Right atrium auricular region (tissue), 2 donors: ENCODE measurements around the gene TENM3. TPM values are rescaled to one million over a fixed set of nuclear protein-coding genes. Genes with fewer than 3 reads are reported as not detected.

Experiments
- DNase-seq: peaks from one replicate; pipeline ENCODE4 v3.0.0-alpha.2; 2019; ENCODE audit warnings: low spot score
- H3K27ac ChIP-seq, 2 donors: fragments of 200-600 bp; sonication (generic); 1 replicate in 1 of 2; 2 replicates in 1 of 2; pipeline ENCODE4 v1.5.1; 2016 to 2019
- H3K27me3 ChIP-seq, 2 donors: fragments of 200-600 bp; sonication (generic); one replicate each; pipeline versions ENCODE4 v1.5.1 to v1.6.0; 2017 to 2019
- H3K36me3 ChIP-seq: fragments of 200-600 bp; sonication (generic); one replicate; pipeline ENCODE4 v1.5.1; 2016
- H3K4me1 ChIP-seq, 2 donors: fragments of 200-600 bp; sonication (generic); one replicate each; pipeline versions ENCODE4 v1.5.1 to v1.6.0; 2017 to 2019
- H3K4me3 ChIP-seq, 2 donors: fragments of 200-600 bp; sonication (generic); 1 replicate in 1 of 2; 2 replicates in 1 of 2; pipeline ENCODE4 v1.5.1; 2017 to 2019; ENCODE audit warnings: mild to moderate bottlenecking in 1 of 2, moderate library complexity in 1 of 2
- H3K9me3 ChIP-seq, 2 donors: fragments of 200-600 bp; sonication (generic); one replicate each; pipeline ENCODE4 v1.5.1; 2019
- total RNA-seq, 2 donors: library from RNA; depleted of rRNA; stranded (reverse); fragments of >200 nt; gene quantifications; one replicate each; pipeline ENCODE4 v1.1.0, GENCODE V29; 2016
- TF ChIP-seq, protein P1 (sequence below), 2 donors: fragments of 200-600 bp; sonication (generic); IDR thresholded peaks; one replicate each; pipeline ENCODE4 v1.5.1; 2019; ENCODE audit warnings: antibody characterized with exemption in 2 of 2

TENM3 gene
- total RNA-seq, 2 donors from 2014 or later: 10.7 to 15.9 TPM

DNA sequence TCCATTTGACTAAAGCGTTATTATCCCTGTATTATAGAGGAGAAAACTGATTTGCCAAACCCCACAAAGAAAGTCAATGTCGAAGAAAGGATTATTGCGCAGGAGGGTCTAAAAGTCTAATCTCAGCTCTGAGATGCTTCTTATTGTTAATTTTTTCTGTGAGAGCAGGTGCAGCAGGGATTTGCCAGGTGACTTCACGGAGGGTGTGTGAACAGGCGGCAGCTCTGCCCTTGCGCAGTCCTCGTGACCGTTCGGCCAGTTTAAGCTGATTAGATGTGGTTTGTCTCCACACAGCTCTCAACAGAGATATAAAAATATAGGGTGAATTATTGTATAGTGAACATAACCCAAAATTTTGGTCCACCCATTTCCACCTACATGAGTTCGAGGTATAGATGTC, 28.5 kb downstream of the TENM3 start:
- no peaks in the 10 kb centered on the region for H3K4me1 ChIP-seq
- TF ChIP-seq, protein P1, sequence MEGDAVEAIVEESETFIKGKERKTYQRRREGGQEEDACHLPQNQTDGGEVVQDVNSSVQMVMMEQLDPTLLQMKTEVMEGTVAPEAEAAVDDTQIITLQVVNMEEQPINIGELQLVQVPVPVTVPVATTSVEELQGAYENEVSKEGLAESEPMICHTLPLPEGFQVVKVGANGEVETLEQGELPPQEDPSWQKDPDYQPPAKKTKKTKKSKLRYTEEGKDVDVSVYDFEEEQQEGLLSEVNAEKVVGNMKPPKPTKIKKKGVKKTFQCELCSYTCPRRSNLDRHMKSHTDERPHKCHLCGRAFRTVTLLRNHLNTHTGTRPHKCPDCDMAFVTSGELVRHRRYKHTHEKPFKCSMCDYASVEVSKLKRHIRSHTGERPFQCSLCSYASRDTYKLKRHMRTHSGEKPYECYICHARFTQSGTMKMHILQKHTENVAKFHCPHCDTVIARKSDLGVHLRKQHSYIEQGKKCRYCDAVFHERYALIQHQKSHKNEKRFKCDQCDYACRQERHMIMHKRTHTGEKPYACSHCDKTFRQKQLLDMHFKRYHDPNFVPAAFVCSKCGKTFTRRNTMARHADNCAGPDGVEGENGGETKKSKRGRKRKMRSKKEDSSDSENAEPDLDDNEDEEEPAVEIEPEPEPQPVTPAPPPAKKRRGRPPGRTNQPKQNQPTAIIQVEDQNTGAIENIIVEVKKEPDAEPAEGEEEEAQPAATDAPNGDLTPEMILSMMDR (IDR thresholded peaks at IDR 0.05): no peak
- H3K9me3 ChIP-seq: no peaks in the 10 kb centered on the region
- H3K27me3 ChIP-seq: no peaks in the 10 kb centered on the region
- H3K4me3 ChIP-seq: no peak overlapping the region
- no peak for DNase-seq
- no peak overlapping the region for H3K27ac ChIP-seq
- no peaks in the 10 kb centered on the region for H3K36me3 ChIP-seq

DNA sequence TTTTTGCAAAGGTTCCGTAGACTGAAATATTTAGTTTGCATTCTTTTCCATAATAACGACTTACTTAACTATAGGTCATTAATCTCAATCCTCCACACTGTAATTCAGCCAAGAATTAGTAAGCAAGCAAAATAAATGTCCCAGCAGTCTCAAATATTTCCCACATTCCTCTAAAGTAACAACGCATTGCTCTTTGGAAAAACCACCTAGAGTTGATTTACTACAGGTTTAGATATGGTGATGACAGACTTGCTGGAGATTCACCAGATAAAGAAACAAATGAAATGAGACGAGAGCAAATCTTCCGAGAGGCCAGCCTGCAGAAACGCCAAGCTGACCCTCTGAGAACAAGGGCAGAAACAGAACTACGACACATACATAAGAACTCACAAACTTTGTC, 28.9 kb downstream of the TENM3 start:
- H3K4me3 ChIP-seq: no peak overlapping the region
- no peaks in the 10 kb centered on the region for H3K4me1 ChIP-seq
- TF ChIP-seq, protein P1 (IDR thresholded peaks at IDR 0.05): no peak
- DNase-seq: no peak
- H3K27me3 ChIP-seq: no peaks in the 10 kb centered on the region
- no peaks in the 10 kb centered on the region for H3K9me3 ChIP-seq
- H3K36me3 ChIP-seq: no peaks in the 10 kb centered on the region
- no peak overlapping the region for H3K27ac ChIP-seq

DNA sequence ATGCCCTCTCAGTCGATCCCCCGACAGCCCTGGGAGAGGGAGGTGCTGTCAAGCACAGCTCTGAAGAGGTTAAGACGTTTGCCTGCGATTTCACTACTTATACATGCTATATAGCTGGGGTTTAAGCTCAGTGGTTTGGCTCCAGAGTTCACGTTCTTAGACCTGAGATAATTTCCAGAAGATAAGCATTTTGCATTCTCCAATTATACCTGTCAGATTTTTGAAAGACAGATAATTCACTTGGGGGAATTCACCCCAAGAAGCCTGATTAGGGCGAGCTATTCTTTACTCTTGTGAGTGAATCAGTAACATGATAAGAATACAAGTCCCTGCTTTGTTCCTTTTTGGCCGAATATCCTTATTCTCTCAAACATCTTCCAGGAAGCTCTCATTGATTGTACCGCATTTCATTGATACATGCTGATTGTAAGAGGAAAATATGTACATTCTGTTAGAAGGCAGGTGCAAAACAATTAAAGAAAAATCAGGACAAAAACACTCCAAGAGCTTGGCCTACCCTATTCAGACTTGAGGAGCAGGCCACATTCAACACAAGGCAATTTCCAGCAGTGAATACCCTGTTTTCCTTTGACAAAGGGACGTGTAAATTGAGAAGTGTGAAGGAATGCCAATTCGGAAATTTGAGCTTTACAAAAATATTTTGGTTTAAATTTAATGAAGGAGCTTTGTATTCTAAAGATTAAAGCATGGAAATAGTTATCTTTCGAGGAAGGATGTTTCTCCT, 30.2 kb downstream of the TENM3 start:
- H3K9me3 ChIP-seq: no peaks in the 10 kb centered on the region
- no peak for DNase-seq
- no peak overlapping the region for H3K4me3 ChIP-seq
- no peaks in the 10 kb centered on the region for H3K36me3 ChIP-seq
- TF ChIP-seq, protein P1 (IDR thresholded peaks at IDR 0.05): no peak
- H3K27ac ChIP-seq: no peak overlapping the region
- no peaks in the 10 kb centered on the region for H3K4me1 ChIP-seq
- H3K27me3 ChIP-seq: no peaks in the 10 kb centered on the region

DNA sequence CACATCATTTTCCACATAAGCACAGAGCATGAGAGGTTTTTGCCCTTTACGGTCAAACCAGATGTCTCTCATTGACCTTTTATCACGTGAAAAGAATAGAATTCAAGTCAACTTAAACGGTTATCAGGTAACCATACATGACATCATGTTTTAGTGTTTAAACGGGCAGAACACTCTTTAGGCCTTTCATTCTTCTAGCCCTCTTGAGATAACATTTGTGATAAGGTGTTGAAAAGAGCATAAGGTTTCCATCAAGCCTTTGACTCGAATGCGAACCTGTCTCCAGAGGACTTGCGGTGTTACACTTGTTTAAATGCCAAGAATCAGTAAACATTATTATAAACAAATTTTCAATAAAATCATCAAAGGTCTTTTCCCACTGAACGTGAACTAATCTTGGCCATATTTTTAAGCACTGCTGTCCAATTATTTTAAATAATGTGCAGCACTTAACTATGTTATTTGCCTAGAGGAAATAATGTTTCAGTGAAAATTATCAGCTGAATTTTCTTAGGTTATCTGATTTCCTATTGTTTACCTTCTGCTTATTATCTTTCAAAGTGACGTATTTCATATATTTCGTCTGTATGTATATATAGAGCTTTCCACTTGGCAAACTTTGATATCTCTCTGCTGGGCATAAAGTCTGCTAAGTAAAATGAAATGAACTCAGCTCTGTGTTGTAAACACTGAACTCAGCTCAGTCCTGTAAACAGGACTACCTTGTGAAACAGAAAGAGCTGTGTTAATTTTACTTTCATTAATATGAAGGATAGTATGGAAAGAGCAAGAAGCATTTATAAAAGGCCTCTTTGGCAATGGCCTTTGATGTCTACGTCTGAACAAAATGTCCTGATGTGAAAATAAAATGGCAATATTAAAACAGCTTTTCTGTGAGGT, 33.3 kb downstream of the TENM3 start:
- Histone ChIP-seq H3K27me3 (no peaks in the 10 kb centered on the region), H3K4me3 (no peak overlapping the region), H3K9me3 (no peaks in the 10 kb centered on the region), H3K27ac (no peak overlapping the region), H3K36me3 (no peaks in the 10 kb centered on the region), H3K4me1 (no peaks in the 10 kb centered on the region)
- TF ChIP-seq, protein P1 (IDR thresholded peaks at IDR 0.05): no peak
- DNase-seq: no peak

DNA sequence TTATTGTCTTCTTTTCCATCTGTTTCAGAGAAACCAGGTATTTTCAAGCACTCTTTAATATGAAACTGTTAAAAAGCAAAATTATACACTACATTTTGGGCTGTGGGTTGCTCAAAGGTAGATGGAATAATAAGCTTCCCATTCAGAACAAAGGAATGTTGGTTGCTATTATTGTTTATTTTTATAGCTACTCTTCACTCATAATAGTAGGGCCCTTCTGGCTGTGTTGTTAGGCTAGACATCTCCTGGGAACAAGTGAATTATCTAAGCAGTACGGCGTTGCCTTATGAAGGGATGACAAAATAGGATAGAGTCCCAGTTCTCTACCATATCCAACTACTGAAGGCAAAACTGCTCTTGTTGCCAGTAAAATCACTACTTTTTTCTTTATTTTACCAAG, 34.2 kb downstream of the TENM3 start:
- Histone ChIP-seq H3K27ac (no peak overlapping the region), H3K27me3 (no peaks in the 10 kb centered on the region), H3K4me1 (no peaks in the 10 kb centered on the region), H3K36me3 (no peaks in the 10 kb centered on the region), H3K4me3 (no peak overlapping the region), H3K9me3 (no peaks in the 10 kb centered on the region)
- TF ChIP-seq, protein P1 (IDR thresholded peaks at IDR 0.05): no peak
- no peak for DNase-seq
